Skeletal muscle satellite cell (primary cell): ENCODE data around the gene LRBA.
"Not testable (repeated sequence)": the region's sequence is repeated elsewhere in the genome, so short reads cannot be mapped to it uniquely, and the experiment has no call there.

ENCODE experiments used
- H3K27me3 ChIP-seq: 2 replicates; pipeline ENCODE4 v1.7.0; 2013; ENCODE audit warnings: low read length; ENCODE audit not compliant: control insufficient read depth, insufficient read depth
- H3K36me3 ChIP-seq: 2 replicates; pipeline ENCODE4 v1.7.0; 2013; ENCODE audit warnings: mild to moderate bottlenecking, control low read depth, low read length; ENCODE audit not compliant: insufficient read depth
- H3K4me1 ChIP-seq: 2 replicates; pipeline ENCODE4 v1.7.0; 2013; ENCODE audit warnings: low read length; ENCODE audit not compliant: control insufficient read depth, insufficient read depth
- H3K4me2 ChIP-seq: 2 replicates; pipeline ENCODE4 v1.7.0; 2013; ENCODE audit warnings: mild to moderate bottlenecking, low read length
- H3K4me3 ChIP-seq: 2 replicates; pipeline ENCODE4 v1.7.0; 2013; ENCODE audit warnings: low read length
- H3K9ac ChIP-seq: 2 replicates; pipeline ENCODE4 v1.7.0; 2013; ENCODE audit warnings: mild to moderate bottlenecking, low read depth, low read length, moderate library complexity
- H3K9me3 ChIP-seq: replicated peaks from 2 replicates; pipeline ENCODE4 v1.7.0; 2013; ENCODE audit warnings: mild to moderate bottlenecking, control low read depth, low read length

The LRBA gene

DNA sequence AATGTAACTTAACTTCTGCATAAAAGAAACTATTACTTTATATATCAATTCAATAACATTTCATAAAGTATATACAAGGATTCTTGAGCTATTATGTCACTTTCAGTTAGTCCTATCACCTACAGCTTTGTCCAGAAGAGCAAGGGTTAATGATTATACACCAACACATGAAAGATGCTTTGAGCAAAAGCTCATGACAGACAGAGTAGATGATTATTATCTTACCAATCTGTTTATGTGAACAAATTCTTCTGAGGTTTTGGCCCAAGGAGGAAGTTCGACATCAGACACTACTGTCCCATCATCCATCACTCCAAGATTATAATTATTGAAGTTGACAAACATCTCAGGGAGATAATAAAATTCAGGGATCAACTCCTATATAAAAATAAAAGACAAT is 599.9 kb downstream of the LRBA start:
- Histone ChIP-seq H3K4me1 (no peaks in the 10 kb centered on the region), H3K27me3 (no peaks in the 10 kb centered on the region), H3K4me2 (no peak overlapping the region), H3K4me3 (no peak overlapping the region), H3K9me3 (no peaks in the 10 kb centered on the region), H3K36me3 (no peaks in the 10 kb centered on the region), H3K9ac (no peak overlapping the region)

DNA sequence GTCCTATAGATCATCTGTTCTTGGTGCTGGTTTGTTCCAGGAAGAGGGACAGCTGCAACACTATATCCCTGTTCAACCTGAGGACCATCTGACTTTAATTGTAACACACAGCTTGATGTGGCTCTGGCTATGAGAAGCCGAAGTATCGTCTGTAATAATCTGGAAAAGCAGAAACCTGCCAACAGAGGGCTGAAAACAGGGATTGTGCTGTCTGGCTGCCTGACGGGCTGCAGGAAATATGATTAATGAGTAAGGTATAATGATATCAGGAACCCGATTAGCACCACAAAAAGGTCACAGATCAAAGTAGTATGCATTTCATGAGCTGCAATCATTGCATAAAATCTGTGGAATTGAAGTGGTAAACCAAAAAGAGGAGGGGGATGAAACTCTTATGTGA is 603.6 kb downstream of the LRBA start:
- Histone ChIP-seq H3K4me1 (no peaks in the 10 kb centered on the region), H3K36me3 (no peaks in the 10 kb centered on the region), H3K4me2 (no peak overlapping the region), H3K4me3 (no peak overlapping the region), H3K27me3 (no peaks in the 10 kb centered on the region), H3K9me3 (no peaks in the 10 kb centered on the region), H3K9ac (no peak overlapping the region)

DNA sequence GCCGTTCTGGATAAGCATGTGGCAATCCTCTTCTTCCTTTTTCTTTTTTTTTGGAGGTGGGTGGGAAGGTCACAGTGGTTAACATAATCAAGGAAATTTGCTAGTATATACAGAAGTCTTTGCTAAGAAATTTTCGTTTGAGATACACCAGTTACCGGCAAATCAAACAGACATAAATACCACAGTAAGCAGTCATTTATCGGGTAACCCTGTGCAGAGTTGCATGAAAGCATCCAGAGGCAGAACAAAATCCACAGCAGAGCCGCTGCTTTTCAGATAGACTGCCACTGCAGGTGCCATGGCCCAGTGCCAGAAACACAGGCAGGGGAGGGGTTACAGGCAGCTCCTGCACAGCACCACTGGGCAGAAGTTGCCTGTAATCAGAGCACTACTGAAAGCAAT is 612.2 kb downstream of the LRBA start:
- H3K27me3 ChIP-seq, result no peaks in the 10 kb centered on the region
- H3K4me2 ChIP-seq, result no peak overlapping the region
- H3K36me3 ChIP-seq, result no peaks in the 10 kb centered on the region
- no peaks in the 10 kb centered on the region for H3K4me1 ChIP-seq
- no peak overlapping the region for H3K4me3 ChIP-seq
- H3K9me3 ChIP-seq, result no peaks in the 10 kb centered on the region
- no peak overlapping the region for H3K9ac ChIP-seq

DNA sequence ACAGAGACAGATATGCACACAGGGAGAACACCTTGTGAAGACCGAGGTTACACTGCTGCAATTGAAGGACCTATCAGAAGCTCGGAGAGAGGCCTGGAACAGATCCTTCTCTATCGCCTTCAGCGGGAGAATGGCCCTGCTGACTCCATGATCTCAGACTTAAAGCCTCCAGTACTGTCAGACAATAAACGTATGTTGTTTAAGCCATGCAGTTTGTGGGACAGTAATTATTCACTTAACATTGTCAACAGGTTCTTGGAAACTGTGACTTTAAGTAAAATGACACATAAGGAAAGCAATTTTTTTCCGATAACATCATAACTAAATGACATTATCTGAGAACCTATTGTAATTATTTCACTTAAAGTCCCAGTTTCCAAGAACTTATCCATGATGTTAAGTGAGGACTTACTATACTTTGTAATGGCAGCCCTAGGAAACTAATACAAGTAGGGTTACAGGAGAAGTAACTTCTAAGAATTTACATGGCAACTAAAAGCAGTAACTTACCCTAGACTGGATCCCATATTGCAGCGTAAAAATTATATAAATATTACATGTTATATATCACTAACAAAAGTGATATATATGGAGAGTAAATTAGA is 613.9 kb downstream of the LRBA start:
- no peak overlapping the region for H3K4me3 ChIP-seq
- H3K36me3 ChIP-seq, result no peaks in the 10 kb centered on the region

DNA sequence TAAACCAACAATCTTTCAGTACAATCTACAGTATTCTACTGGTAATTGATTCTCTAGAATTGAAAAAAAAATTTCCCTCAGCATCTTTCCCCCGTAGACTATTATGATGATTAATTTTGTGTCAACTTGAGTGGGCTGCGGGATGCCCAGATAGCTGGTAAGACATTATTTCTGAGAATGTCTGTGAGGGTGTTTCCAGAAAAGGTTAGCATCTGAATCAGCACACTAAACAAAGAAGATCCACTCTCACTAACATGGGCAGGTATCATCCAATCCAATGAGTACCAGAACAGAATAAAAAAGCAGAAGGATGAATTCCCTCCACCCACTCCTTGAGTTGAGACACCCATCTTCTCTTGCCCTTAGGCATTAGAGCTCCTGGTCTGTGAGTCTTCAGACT is 619.2 kb downstream of the LRBA start:
- Histone ChIP-seq H3K9me3 (no peaks in the 10 kb centered on the region), H3K27me3 (no peaks in the 10 kb centered on the region), H3K4me3 (no peak overlapping the region), H3K9ac (no peak overlapping the region), H3K36me3 (no peaks in the 10 kb centered on the region), H3K4me2 (no peak overlapping the region), H3K4me1 (no peaks in the 10 kb centered on the region)

More for the DNA sequence above, 613.9 kb downstream of the LRBA start:
- Histone ChIP-seq H3K27me3 (no peaks in the 10 kb centered on the region), H3K4me1 (no peaks in the 10 kb centered on the region), H3K4me2 (no peak overlapping the region), H3K9me3 (no peaks in the 10 kb centered on the region), H3K9ac (no peak overlapping the region)

DNA sequence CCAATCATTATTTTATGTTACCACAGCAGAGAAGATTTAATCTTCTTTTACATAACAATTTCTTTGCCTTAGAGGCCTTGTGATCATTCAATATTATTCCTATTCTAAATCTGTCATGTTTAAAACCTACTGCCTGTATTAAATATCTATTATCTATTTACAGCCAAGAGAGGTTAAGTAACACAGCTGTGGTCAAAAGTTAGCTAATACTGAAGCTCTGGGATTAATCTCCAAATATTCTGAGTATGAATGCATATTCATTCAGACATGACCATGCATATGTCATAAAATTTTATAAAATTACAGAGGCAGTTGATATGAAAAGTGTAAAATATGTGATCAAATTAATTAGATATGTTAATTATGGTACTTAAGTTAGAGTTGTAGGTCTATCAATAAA is 621.0 kb downstream of the LRBA start:
- Histone ChIP-seq H3K9ac (no peak overlapping the region), H3K4me3 (no peak overlapping the region)

DNA sequence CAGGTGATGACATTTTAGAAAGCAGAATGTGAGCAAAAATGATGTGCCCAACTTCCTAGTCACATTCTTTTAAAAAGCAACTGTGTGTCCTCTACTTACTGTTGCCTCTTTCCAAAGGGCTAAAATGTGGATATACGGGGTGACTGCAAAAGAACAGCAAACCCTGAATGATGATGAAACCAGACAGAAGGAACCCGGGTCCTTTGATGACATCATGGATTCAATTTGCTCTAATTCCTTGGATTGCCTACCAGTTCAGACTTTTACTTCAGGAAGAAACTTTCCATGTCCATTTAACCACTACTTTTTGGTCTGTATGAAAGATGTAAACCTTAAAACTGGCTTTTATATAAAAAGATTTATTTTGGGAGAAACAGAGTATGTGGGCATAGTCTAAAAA is 624.0 kb downstream of the LRBA start:
- Histone ChIP-seq H3K27me3 (no peaks in the 10 kb centered on the region), H3K9ac (no peak overlapping the region)

More for the DNA sequence above, 621.0 kb downstream of the LRBA start:
- Histone ChIP-seq H3K27me3 (no peaks in the 10 kb centered on the region), H3K4me1 (no peaks in the 10 kb centered on the region), H3K4me2 (no peak overlapping the region), H3K9me3 (no peaks in the 10 kb centered on the region), H3K36me3 (no peaks in the 10 kb centered on the region)

DNA sequence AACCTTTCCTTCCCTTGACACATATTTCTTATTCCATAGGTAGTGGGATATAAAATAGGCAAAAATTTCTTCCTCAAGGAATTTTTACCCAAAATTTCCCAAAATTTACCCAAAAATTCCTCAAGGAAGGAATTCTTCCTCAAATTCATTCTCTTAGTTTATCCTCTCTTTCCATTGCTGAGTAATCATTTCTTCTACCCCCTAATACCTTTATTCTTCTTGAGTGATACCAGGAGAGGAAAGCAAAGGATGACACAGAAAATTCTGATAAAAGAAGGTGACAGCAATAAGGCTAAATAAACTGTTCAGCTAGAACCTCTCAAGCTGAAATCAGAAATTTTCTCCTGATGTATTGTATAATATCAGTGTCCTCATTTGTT is 624.6 kb downstream of the LRBA start:
- H3K4me1 ChIP-seq, result peaks cover 6% of the 10 kb centered on the region
- H3K9ac ChIP-seq, result no peak overlapping the region
- H3K4me3 ChIP-seq, result no peak overlapping the region
- no peaks in the 10 kb centered on the region for H3K36me3 ChIP-seq
- H3K27me3 ChIP-seq, result no peaks in the 10 kb centered on the region
- no peak overlapping the region for H3K4me2 ChIP-seq
- H3K9me3 ChIP-seq, result no peaks in the 10 kb centered on the region

More for the DNA sequence above, 624.0 kb downstream of the LRBA start:
- H3K4me1 ChIP-seq, result peaks cover under 1% of the 10 kb centered on the region
- no peak overlapping the region for H3K4me2 ChIP-seq
- H3K9me3 ChIP-seq, result no peaks in the 10 kb centered on the region
- H3K36me3 ChIP-seq, result no peaks in the 10 kb centered on the region
- no peak overlapping the region for H3K4me3 ChIP-seq

DNA sequence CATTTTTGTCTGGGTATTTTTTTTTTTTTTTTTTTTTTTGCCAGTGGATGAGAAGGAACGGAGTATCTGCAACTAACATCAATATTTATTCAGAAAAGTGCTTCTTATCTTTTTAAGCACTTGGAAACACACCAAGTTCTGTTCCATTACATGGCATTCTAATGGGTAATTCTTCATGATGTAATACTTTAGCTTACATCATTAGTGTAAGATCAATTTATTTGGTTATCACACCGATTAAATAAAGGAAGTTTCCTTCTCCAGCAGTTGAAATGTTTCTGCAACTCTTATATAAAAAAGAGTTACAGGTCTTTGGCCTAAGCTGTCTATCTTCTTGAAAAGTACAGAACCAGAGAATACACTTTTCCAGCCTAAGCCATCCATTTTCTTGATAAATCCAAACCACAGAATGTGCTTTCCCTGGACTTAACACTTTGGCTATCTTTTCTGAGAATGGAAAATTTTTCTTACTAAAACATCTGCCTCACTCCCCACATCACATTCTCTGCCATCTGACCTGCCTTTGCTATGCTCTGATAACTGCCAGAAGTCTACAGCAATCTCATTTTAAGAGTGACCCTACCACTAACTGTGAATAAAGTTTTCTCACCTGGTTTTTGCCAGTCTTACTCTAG is 625.1 kb downstream of the LRBA start:
- no peak overlapping the region for H3K4me3 ChIP-seq

DNA sequence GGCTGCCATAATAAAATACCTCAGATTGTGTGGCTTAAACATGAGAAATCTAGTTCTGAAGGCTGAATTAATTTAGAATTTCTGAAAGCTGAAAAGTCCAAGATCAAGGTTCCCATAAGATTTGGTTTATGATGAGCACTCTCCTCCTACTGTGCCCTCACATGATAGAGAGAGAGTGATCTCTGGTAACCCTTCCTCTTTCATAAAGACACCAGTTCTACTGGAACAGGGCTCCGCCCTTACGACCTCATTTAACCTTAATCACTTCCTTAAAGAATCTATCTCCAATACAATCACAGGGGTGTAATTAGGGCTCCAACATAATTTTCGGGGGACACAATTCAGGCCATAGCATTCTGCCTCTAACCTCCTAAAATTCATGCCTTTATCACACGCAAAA is 627.1 kb downstream of the LRBA start:
- no peak overlapping the region for H3K4me2 ChIP-seq
- no peaks in the 10 kb centered on the region for H3K27me3 ChIP-seq
- no peak overlapping the region for H3K9ac ChIP-seq
- H3K4me3 ChIP-seq, result no peak overlapping the region
- H3K36me3 ChIP-seq, result no peaks in the 10 kb centered on the region
- peaks cover 14% of the 10 kb centered on the region for H3K4me1 ChIP-seq
- H3K9me3 ChIP-seq, result no peaks in the 10 kb centered on the region

More for the DNA sequence above, 625.1 kb downstream of the LRBA start:
- peaks cover 10% of the 10 kb centered on the region for H3K4me1 ChIP-seq
- no peaks in the 10 kb centered on the region for H3K9me3 ChIP-seq
- H3K27me3 ChIP-seq, result no peaks in the 10 kb centered on the region
- H3K4me2 ChIP-seq, result no peak overlapping the region
- H3K36me3 ChIP-seq, result no peaks in the 10 kb centered on the region
- H3K9ac ChIP-seq, result no peak overlapping the region

DNA sequence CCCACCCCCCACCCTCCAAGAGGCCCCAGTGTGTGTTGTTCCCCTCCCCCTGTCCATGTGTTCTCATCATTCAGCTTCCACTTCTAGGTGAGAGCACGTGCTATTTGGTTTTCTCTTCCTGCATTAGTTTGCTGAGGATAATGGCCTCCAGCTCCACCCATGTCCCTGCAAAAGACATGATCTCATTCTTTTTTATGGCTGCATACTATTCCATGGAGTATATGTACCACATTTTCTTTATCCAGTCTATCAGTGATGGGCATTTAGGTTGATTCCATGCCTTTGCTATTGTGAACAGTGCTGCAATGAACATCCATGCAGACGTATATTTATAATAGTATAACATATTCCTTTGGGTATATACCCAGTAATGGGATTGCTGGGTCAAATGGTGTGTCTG is 628.7 kb downstream of the LRBA start:
- not testable (repeated sequence) for H3K4me2 ChIP-seq, H3K9ac ChIP-seq, H3K36me3 ChIP-seq, H3K27me3 ChIP-seq, H3K4me3 ChIP-seq, H3K9me3 ChIP-seq
- H3K4me1 ChIP-seq, result peaks cover 17% of the 10 kb centered on the region

DNA sequence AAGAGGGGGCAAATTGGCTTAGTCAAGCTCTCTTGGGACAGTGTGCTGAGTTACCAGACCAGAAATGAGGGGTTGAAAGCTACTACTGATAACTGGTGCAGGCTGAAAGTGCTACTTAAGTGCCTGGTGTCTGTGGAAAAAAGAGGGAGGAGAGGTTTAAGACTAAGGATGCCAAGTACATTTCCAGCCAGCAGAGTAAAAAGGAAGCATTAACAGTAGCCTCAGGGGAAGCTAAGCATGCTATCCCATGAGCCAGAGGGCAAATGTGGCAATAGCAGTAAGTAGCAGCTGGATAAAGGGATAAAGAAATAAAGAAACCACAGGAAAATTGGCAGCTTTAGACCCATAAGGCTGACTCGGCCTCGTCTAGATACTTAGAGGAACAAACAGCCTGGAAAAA is 629.5 kb downstream of the LRBA start:
- Histone ChIP-seq H3K4me2 (peak overlapping the region; percentile 22), H3K27me3 (no peaks in the 10 kb centered on the region), H3K36me3 (no peaks in the 10 kb centered on the region), H3K9me3 (no peaks in the 10 kb centered on the region), H3K4me1 (peaks cover 21% of the 10 kb centered on the region), H3K9ac (no peak overlapping the region), H3K4me3 (no peak overlapping the region)
